Measurements from ENCODE around the gene NINL.

The NINL gene

GRCh38 chr20:25459916-25460535 lies 125.3 kb downstream of the NINL start:
- no peak overlapping the region for H3K9ac ChIP-seq (ENCODE audit: low read depth in 1 of 2, low read length in 2 of 2)
- no peak overlapping the region for H3K4me3 ChIP-seq (ENCODE audit: low read depth in 1 of 2, low read length in 2 of 2)
- H3K36me3 ChIP-seq (ENCODE audit: control insufficient read depth in 1 of 2, insufficient read depth in 2 of 2, low read length in 2 of 2) = peaks cover 0 to 8% of the 10 kb centered on the region in 2 donors
- H3K27ac ChIP-seq (ENCODE audit: low read depth, low read length) = no peak overlapping the region
- H3K4me1 ChIP-seq (ENCODE audit: control insufficient read depth in 1 of 2, insufficient read depth in 2 of 2, low read length in 2 of 2) = no peaks in the 10 kb centered on the region
- H3K27me3 ChIP-seq (ENCODE audit: control insufficient read depth in 1 of 2, insufficient read depth in 2 of 2, low read length in 2 of 2) = no peaks in the 10 kb centered on the region
- H3K9me3 ChIP-seq (ENCODE audit: control insufficient read depth in 1 of 2, low read length in 2 of 2) = no peaks in the 10 kb centered on the region

- Histone ChIP-seq H3K4me1 (ENCODE audit: control insufficient read depth in 1 of 2, insufficient read depth in 2 of 2, low read length in 2 of 2) (no peaks in the 10 kb centered on the region), H3K36me3 (ENCODE audit: control insufficient read depth in 1 of 2, insufficient read depth in 2 of 2, low read length in 2 of 2) (peaks cover 0 to 8% of the 10 kb centered on the region in 2 donors), H3K27ac (ENCODE audit: low read depth, low read length) (no peak overlapping the region), H3K4me3 (ENCODE audit: low read depth in 1 of 2, low read length in 2 of 2) (no peak overlapping the region), H3K9ac (ENCODE audit: low read depth in 1 of 2, low read length in 2 of 2) (no peak overlapping the region), H3K27me3 (ENCODE audit: control insufficient read depth in 1 of 2, insufficient read depth in 2 of 2, low read length in 2 of 2) (no peaks in the 10 kb centered on the region), H3K9me3 (ENCODE audit: control insufficient read depth in 1 of 2, low read length in 2 of 2) (no peaks in the 10 kb centered on the region)
These were observed 126.1 kb downstream of the NINL start for GRCh38 chr20:25459111-25459830.

GRCh38 chr20:25457886-25458680 lies 127.2 kb downstream of the NINL start:
- Histone ChIP-seq H3K36me3 (ENCODE audit: control insufficient read depth in 1 of 2, insufficient read depth in 2 of 2, low read length in 2 of 2) (peaks cover 3 to 9% of the 10 kb centered on the region in 2 donors), H3K27me3 (ENCODE audit: control insufficient read depth in 1 of 2, insufficient read depth in 2 of 2, low read length in 2 of 2) (no peaks in the 10 kb centered on the region), H3K9me3 (ENCODE audit: control insufficient read depth in 1 of 2, low read length in 2 of 2) (no peaks in the 10 kb centered on the region), H3K27ac (ENCODE audit: low read depth, low read length) (no peak overlapping the region), H3K4me3 (ENCODE audit: low read depth in 1 of 2, low read length in 2 of 2) (no peak overlapping the region), H3K9ac (ENCODE audit: low read depth in 1 of 2, low read length in 2 of 2) (no peak overlapping the region), H3K4me1 (ENCODE audit: control insufficient read depth in 1 of 2, insufficient read depth in 2 of 2, low read length in 2 of 2) (no peaks in the 10 kb centered on the region)

GRCh38 chr20:25454153-25454900 lies 131.0 kb downstream of the NINL start:
- H3K9ac ChIP-seq (ENCODE audit: low read depth in 1 of 2, low read length in 2 of 2) = no peak overlapping the region
- H3K36me3 ChIP-seq (ENCODE audit: control insufficient read depth in 1 of 2, insufficient read depth in 2 of 2, low read length in 2 of 2) = peaks cover 4 to 6% of the 10 kb centered on the region in 2 donors
- no peaks in the 10 kb centered on the region for H3K9me3 ChIP-seq (ENCODE audit: control insufficient read depth in 1 of 2, low read length in 2 of 2)
- H3K4me1 ChIP-seq (ENCODE audit: control insufficient read depth in 1 of 2, insufficient read depth in 2 of 2, low read length in 2 of 2) = no peaks in the 10 kb centered on the region
- H3K27me3 ChIP-seq (ENCODE audit: control insufficient read depth in 1 of 2, insufficient read depth in 2 of 2, low read length in 2 of 2) = no peaks in the 10 kb centered on the region
- no peak overlapping the region for H3K4me3 ChIP-seq (ENCODE audit: low read depth in 1 of 2, low read length in 2 of 2)
- H3K27ac ChIP-seq (ENCODE audit: low read depth, low read length) = no peak overlapping the region

GRCh38 chr20:25453035-25453810 lies 132.1 kb downstream of the NINL start:
- H3K27ac ChIP-seq (ENCODE audit: low read depth, low read length) = no peak overlapping the region
- no peaks in the 10 kb centered on the region for H3K4me1 ChIP-seq (ENCODE audit: control insufficient read depth in 1 of 2, insufficient read depth in 2 of 2, low read length in 2 of 2)
- H3K9me3 ChIP-seq (ENCODE audit: control insufficient read depth in 1 of 2, low read length in 2 of 2) = no peaks in the 10 kb centered on the region
- no peaks in the 10 kb centered on the region for H3K27me3 ChIP-seq (ENCODE audit: control insufficient read depth in 1 of 2, insufficient read depth in 2 of 2, low read length in 2 of 2)
- peaks cover 4 to 6% of the 10 kb centered on the region in 2 donors for H3K36me3 ChIP-seq (ENCODE audit: control insufficient read depth in 1 of 2, insufficient read depth in 2 of 2, low read length in 2 of 2)
- no peak overlapping the region for H3K4me3 ChIP-seq (ENCODE audit: low read depth in 1 of 2, low read length in 2 of 2)
- H3K9ac ChIP-seq (ENCODE audit: low read depth in 1 of 2, low read length in 2 of 2) = no peak overlapping the region

GRCh38 chr20:25452333-25452732 lies 133.0 kb downstream of the NINL start:
- Histone ChIP-seq H3K36me3 (ENCODE audit: control insufficient read depth in 1 of 2, insufficient read depth in 2 of 2, low read length in 2 of 2) (peaks cover 4 to 9% of the 10 kb centered on the region in 2 donors), H3K27ac (ENCODE audit: low read depth, low read length) (no peak overlapping the region), H3K9ac (ENCODE audit: low read depth in 1 of 2, low read length in 2 of 2) (no peak overlapping the region), H3K4me3 (ENCODE audit: low read depth in 1 of 2, low read length in 2 of 2) (no peak overlapping the region), H3K27me3 (ENCODE audit: control insufficient read depth in 1 of 2, insufficient read depth in 2 of 2, low read length in 2 of 2) (no peaks in the 10 kb centered on the region), H3K4me1 (ENCODE audit: control insufficient read depth in 1 of 2, insufficient read depth in 2 of 2, low read length in 2 of 2) (no peaks in the 10 kb centered on the region), H3K9me3 (ENCODE audit: control insufficient read depth in 1 of 2, low read length in 2 of 2) (no peaks in the 10 kb centered on the region)

GRCh38 chr20:25447671-25448070 lies 137.7 kb downstream of the NINL start:
- Histone ChIP-seq H3K4me3 (ENCODE audit: low read depth in 1 of 2, low read length in 2 of 2) (no peak overlapping the region), H3K9me3 (ENCODE audit: control insufficient read depth in 1 of 2, low read length in 2 of 2) (no peaks in the 10 kb centered on the region), H3K27ac (ENCODE audit: low read depth, low read length) (no peak overlapping the region), H3K9ac (ENCODE audit: low read depth in 1 of 2, low read length in 2 of 2) (no peak overlapping the region), H3K27me3 (ENCODE audit: control insufficient read depth in 1 of 2, insufficient read depth in 2 of 2, low read length in 2 of 2) (no peaks in the 10 kb centered on the region), H3K4me1 (ENCODE audit: control insufficient read depth in 1 of 2, insufficient read depth in 2 of 2, low read length in 2 of 2) (no peaks in the 10 kb centered on the region), H3K36me3 (ENCODE audit: control insufficient read depth in 1 of 2, insufficient read depth in 2 of 2, low read length in 2 of 2) (peaks cover 0 to 14% of the 10 kb centered on the region in 2 donors)

GRCh38 chr20:25444556-25444955 lies 140.8 kb downstream of the NINL start:
- Histone ChIP-seq H3K27me3 (ENCODE audit: control insufficient read depth in 1 of 2, insufficient read depth in 2 of 2, low read length in 2 of 2) (no peaks in the 10 kb centered on the region), H3K9me3 (ENCODE audit: control insufficient read depth in 1 of 2, low read length in 2 of 2) (no peaks in the 10 kb centered on the region), H3K9ac (ENCODE audit: low read depth in 1 of 2, low read length in 2 of 2) (no peak overlapping the region), H3K36me3 (ENCODE audit: control insufficient read depth in 1 of 2, insufficient read depth in 2 of 2, low read length in 2 of 2) (peaks cover 0 to 11% of the 10 kb centered on the region in 2 donors), H3K4me1 (ENCODE audit: control insufficient read depth in 1 of 2, insufficient read depth in 2 of 2, low read length in 2 of 2) (no peaks in the 10 kb centered on the region), H3K4me3 (ENCODE audit: low read depth in 1 of 2, low read length in 2 of 2) (no peak overlapping the region), H3K27ac (ENCODE audit: low read depth, low read length) (no peak overlapping the region)

GRCh38 chr20:25439328-25439727 lies 146.0 kb downstream of the NINL start:
- no peaks in the 10 kb centered on the region for H3K27me3 ChIP-seq (ENCODE audit: control insufficient read depth in 1 of 2, insufficient read depth in 2 of 2, low read length in 2 of 2)
- no peak overlapping the region for H3K4me3 ChIP-seq (ENCODE audit: low read depth in 1 of 2, low read length in 2 of 2)
- H3K27ac ChIP-seq (ENCODE audit: low read depth, low read length) = no peak overlapping the region
- H3K4me1 ChIP-seq (ENCODE audit: control insufficient read depth in 1 of 2, insufficient read depth in 2 of 2, low read length in 2 of 2) = no peaks in the 10 kb centered on the region
- no peaks in the 10 kb centered on the region for H3K9me3 ChIP-seq (ENCODE audit: control insufficient read depth in 1 of 2, low read length in 2 of 2)
- no peak overlapping the region for H3K9ac ChIP-seq (ENCODE audit: low read depth in 1 of 2, low read length in 2 of 2)
- peaks cover 0 to 3% of the 10 kb centered on the region in 2 donors for H3K36me3 ChIP-seq (ENCODE audit: control insufficient read depth in 1 of 2, insufficient read depth in 2 of 2, low read length in 2 of 2)
